Nucleus accumbens (tissue), 56 donors: ENCODE measurements around the gene RPS21.

ENCODE experiments used
- DNase-seq, 56 donors: peaks; one replicate each; lab custom pipeline; 2025; lab: John Stamatoyannopoulos, UW

RPS21 gene

GRCh38 chr20:62374331-62375152, 12.4 kb upstream of the RPS21 start:
- DNase-seq, result no peak

- DNase-seq, result peak in 4 of 56 donors; percentile 6 to 46 (median 29)
Measured at GRCh38 chr20:62376112-62377063, 10.5 kb upstream of the RPS21 start.

- DNase-seq, result no peak
Measured at GRCh38 chr20:62377064-62377461, 9.8 kb upstream of the RPS21 start.

GRCh38 chr20:62377615-62378178, 9.2 kb upstream of the RPS21 start:
- peak in 36 of 56 donors; percentile 14 to 70 (median 36) for DNase-seq

GRCh38 chr20:62378215-62378614, 8.7 kb upstream of the RPS21 start:
- no peak for DNase-seq

- DNase-seq, result no peak
Measured at GRCh38 chr20:62381202-62381797, 5.6 kb upstream of the RPS21 start.

- DNase-seq, result no peak
Measured at GRCh38 chr20:62381842-62382241, 5.1 kb upstream of the RPS21 start.

- DNase-seq, result peak in 48 of 56 donors; percentile 6 to 80 (median 48)
Measured at GRCh38 chr20:62382306-62383198, 4.4 kb upstream of the RPS21 start.

- peak in 1 of 56 donors; percentile 58 for DNase-seq
Measured at GRCh38 chr20:62387219-62387913, 463 bp downstream of the RPS21 start.

- DNase-seq, result no peak
Measured at GRCh38 chr20:62387933-62388635, 1.2 kb downstream of the RPS21 start.

GRCh38 chr20:62388839-62389600, 2.1 kb downstream of the RPS21 start:
- DNase-seq, result no peak

- DNase-seq, result no peak
Measured at GRCh38 chr20:62389601-62390087, 2.7 kb downstream of the RPS21 start.

- DNase-seq, result no peak
Measured at GRCh38 chr20:62390317-62391164, 3.6 kb downstream of the RPS21 start.

GRCh38 chr20:62391165-62392076, 4.5 kb downstream of the RPS21 start:
- DNase-seq, result no peak

GRCh38 chr20:62392077-62392418, 5.1 kb downstream of the RPS21 start:
- no peak for DNase-seq
